Vagina (tissue), 2 donors: ENCODE results near the gene HTRA2. TPM values are rescaled to one million over a fixed set of nuclear protein-coding genes. Genes with fewer than 3 reads are reported as not detected.
"Not testable (repeated sequence)": the region's sequence is repeated elsewhere in the genome, so short reads cannot be mapped to it uniquely, and the experiment has no call there.

Experiments used
- DNase-seq, 2 donors: peaks; one replicate each; pipeline ENCODE4 v3.0.0-alpha.2; 2017; ENCODE audit errors: extremely low spot score in 2 of 2
- H3K27ac ChIP-seq: fragments of 200-600 bp; sonication (generic); one replicate; pipeline ENCODE4 v1.5.1; 2019
- H3K27me3 ChIP-seq: fragments of 200-600 bp; sonication (generic); one replicate; pipeline ENCODE4 v1.5.1; 2019
- H3K36me3 ChIP-seq, 2 donors: fragments of 200-600 bp; sonication (generic); one replicate each; pipeline ENCODE4 v1.5.1; 2017 to 2019
- H3K4me1 ChIP-seq: fragments of 200-600 bp; sonication (generic); one replicate; pipeline ENCODE4 v1.5.1; 2019
- H3K4me3 ChIP-seq, 2 donors: fragments of 200-600 bp; sonication (generic); 1 replicate in 1 of 2; 2 replicates in 1 of 2; pipeline ENCODE4 v1.5.1; 2016 to 2019
- H3K9me3 ChIP-seq: fragments of 200-600 bp; sonication (generic); one replicate; pipeline ENCODE4 v1.5.1; 2019
- POLR2A ChIP-seq, 2 donors: fragments of 450-650 bp; IDR thresholded peaks; one replicate each; pipeline ENCODE4 v1.6.1; 2017; ENCODE audit warnings: antibody characterized with exemption in 2 of 2, mild to moderate bottlenecking in 2 of 2, moderate library complexity in 2 of 2
- POLR2AphosphoS5 ChIP-seq, 2 donors: sonication (generic); formaldehyde crosslinking; IDR thresholded peaks; one replicate each; pipeline ENCODE4 v1.9.0; 2017; ENCODE audit warnings: antibody characterized with exemption in 2 of 2, mild to moderate bottlenecking in 2 of 2, low read depth in 1 of 2; ENCODE audit not compliant: insufficient read depth in 1 of 2
- intact Hi-C: fragments of 100-400 bp; cut with DNase I; formaldehyde crosslinking; loops from one replicate; pipeline ENCODE4 v1.15.1; 2023
- total RNA-seq: library from RNA; depleted of rRNA; stranded (reverse); fragments of >200 nt; gene quantifications from one replicate; pipeline ENCODE4 v1.2.3, GENCODE V29; 2016
- TF ChIP-seq, protein P1 (sequence below), 3 experiments: fragments of 450-650 bp in 2 of 3; fragments of 200-600 bp in 1 of 3; sonication (generic) in 1 of 3; IDR thresholded peaks; one replicate each; pipeline ENCODE4 v1.5.1; 2017 to 2019; ENCODE audit warnings: antibody characterized with exemption in 3 of 3, mild to moderate bottlenecking in 2 of 3, moderate library complexity in 2 of 3

Gene HTRA2
- total RNA-seq, 1 donor from 2014 or later = 24.3 TPM

- DNase-seq = no peak
- no peaks in the 10 kb centered on the region for H3K27me3 ChIP-seq
- intact Hi-C loops = no loop called here
- TF ChIP-seq, protein P1, sequence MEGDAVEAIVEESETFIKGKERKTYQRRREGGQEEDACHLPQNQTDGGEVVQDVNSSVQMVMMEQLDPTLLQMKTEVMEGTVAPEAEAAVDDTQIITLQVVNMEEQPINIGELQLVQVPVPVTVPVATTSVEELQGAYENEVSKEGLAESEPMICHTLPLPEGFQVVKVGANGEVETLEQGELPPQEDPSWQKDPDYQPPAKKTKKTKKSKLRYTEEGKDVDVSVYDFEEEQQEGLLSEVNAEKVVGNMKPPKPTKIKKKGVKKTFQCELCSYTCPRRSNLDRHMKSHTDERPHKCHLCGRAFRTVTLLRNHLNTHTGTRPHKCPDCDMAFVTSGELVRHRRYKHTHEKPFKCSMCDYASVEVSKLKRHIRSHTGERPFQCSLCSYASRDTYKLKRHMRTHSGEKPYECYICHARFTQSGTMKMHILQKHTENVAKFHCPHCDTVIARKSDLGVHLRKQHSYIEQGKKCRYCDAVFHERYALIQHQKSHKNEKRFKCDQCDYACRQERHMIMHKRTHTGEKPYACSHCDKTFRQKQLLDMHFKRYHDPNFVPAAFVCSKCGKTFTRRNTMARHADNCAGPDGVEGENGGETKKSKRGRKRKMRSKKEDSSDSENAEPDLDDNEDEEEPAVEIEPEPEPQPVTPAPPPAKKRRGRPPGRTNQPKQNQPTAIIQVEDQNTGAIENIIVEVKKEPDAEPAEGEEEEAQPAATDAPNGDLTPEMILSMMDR (IDR thresholded peaks at IDR 0.05) = no peak
- no peak for TF ChIP-seq POLR2AphosphoS5 (IDR thresholded peaks at IDR 0.05; ENCODE audit: insufficient read depth in 1 of 2, low read depth in 1 of 2)
- no peak for TF ChIP-seq POLR2A (IDR thresholded peaks at IDR 0.05)
- peaks cover 11% of the 10 kb centered on the region for H3K4me1 ChIP-seq
- no peaks in the 10 kb centered on the region for H3K9me3 ChIP-seq
- H3K27ac ChIP-seq = no peak overlapping the region
- H3K4me3 ChIP-seq = no peak overlapping the region
- no peaks in the 10 kb centered on the region for H3K36me3 ChIP-seq
These were observed 30.2 kb downstream of the HTRA2 start for GRCh38 chr2:74559912-74560311.

DNA sequence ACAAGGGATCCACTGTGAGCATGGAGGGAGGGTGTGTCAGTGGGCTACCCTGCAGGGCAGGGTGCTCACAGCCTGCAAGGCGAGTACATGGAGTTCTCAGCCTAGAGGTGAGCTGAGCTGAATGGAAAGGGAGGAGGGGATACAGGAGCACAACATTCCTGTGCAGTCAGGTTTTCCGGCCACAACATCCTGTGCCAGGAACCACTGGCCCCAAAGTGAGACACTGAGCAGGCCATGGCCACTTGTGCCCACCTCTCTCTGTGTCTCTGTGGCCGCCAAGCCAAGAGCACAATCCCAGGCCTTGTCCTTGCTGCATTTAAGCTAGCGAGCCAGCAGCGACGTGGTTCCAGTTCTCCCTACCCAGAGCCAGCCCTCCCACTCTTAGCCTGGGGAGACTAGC is 30.9 kb downstream of the HTRA2 start:
- DNase-seq = no peak
- intact Hi-C loops = no loop called here
- Histone ChIP-seq H3K36me3 (no peaks in the 10 kb centered on the region), H3K9me3 (no peaks in the 10 kb centered on the region), H3K4me1 (peaks cover 5% of the 10 kb centered on the region), H3K27ac (no peak overlapping the region), H3K4me3 (no peak overlapping the region), H3K27me3 (no peaks in the 10 kb centered on the region)
- TF ChIP-seq POLR2AphosphoS5 (IDR thresholded peaks at IDR 0.05; ENCODE audit: insufficient read depth in 1 of 2, low read depth in 1 of 2) (no peak), POLR2A (IDR thresholded peaks at IDR 0.05) (no peak)
- TF ChIP-seq, protein P1 (IDR thresholded peaks at IDR 0.05) = no peak

- H3K27ac ChIP-seq, H3K27me3 ChIP-seq, H3K4me1 ChIP-seq, H3K9me3 ChIP-seq, intact Hi-C loops, H3K36me3 ChIP-seq, DNase-seq, H3K4me3 ChIP-seq: not testable (repeated sequence)
These were observed 31.3 kb downstream of the HTRA2 start for GRCh38 chr2:74561022-74561421.

DNA sequence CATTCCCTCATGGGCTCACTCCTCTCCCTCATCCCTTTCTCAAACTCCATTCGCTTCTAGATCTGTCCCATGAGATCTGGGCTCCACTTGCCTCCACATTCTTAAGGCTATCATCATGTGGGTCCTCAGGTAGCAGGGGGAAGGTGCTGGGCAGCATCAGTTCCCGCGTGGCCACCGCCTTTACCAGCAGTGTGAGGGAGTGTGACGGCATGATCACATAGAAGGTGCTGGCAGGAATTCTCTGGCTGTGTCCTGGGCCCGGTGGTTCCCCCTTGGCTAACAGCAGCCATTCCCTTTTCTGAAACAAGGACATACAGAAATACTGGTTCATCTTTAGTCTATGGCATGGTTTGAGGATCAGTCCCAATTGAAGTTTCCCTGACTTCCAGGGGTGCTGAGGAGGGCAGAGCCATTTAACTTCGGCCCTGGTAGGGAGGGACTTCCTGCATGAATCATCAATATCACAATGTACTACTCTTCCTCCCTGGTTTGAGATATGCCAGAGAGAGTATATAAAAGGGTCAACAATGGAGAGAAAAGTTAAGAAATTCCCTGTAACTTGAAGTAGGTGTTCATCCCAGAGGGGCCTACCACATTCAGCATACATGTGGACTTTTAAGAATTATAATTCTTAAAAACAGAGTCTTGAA is 32.5 kb downstream of the HTRA2 start:
- no peak overlapping the region for H3K4me3 ChIP-seq
- no peaks in the 10 kb centered on the region for H3K4me1 ChIP-seq
- TF ChIP-seq POLR2AphosphoS5 (IDR thresholded peaks at IDR 0.05; ENCODE audit: insufficient read depth in 1 of 2, low read depth in 1 of 2) (no peak), POLR2A (IDR thresholded peaks at IDR 0.05) (no peak)
- TF ChIP-seq, protein P1 (IDR thresholded peaks at IDR 0.05) = no peak
- H3K27me3 ChIP-seq = no peaks in the 10 kb centered on the region
- no peak overlapping the region for H3K27ac ChIP-seq
- intact Hi-C loops = no loop called here
- no peaks in the 10 kb centered on the region for H3K36me3 ChIP-seq
- DNase-seq = no peak
- H3K9me3 ChIP-seq = no peaks in the 10 kb centered on the region

GRCh38 chr2:74564222-74564621 is 34.5 kb downstream of the HTRA2 start:
- TF ChIP-seq, protein P1 (IDR thresholded peaks at IDR 0.05) = no peak
- TF ChIP-seq POLR2AphosphoS5 (IDR thresholded peaks at IDR 0.05; ENCODE audit: insufficient read depth in 1 of 2, low read depth in 1 of 2) (no peak), POLR2A (IDR thresholded peaks at IDR 0.05) (no peak)
- no peak for DNase-seq
- intact Hi-C loops = no loop called here
- H3K4me1 ChIP-seq = no peaks in the 10 kb centered on the region
- no peak overlapping the region for H3K4me3 ChIP-seq
- no peaks in the 10 kb centered on the region for H3K9me3 ChIP-seq
- no peak overlapping the region for H3K27ac ChIP-seq
- no peaks in the 10 kb centered on the region for H3K27me3 ChIP-seq
- H3K36me3 ChIP-seq = no peaks in the 10 kb centered on the region
